Stimulated activated CD4-positive, alpha-beta T cell treated with anti-CD3 and anti-CD28 coated beads, Interleukin-1b, Interleukin-23, amount 100 ng/mL, for 24 hours (primary cell): ENCODE data around the gene TXN2.

Source experiments
- DNase-seq, 4 experiments: peaks; one replicate each; pipeline ENCODE4 v3.0.0-alpha.2; 2020; ENCODE audit warnings: low read depth in 4 of 4, low spot score in 1 of 4

The TXN2 gene

DNA sequence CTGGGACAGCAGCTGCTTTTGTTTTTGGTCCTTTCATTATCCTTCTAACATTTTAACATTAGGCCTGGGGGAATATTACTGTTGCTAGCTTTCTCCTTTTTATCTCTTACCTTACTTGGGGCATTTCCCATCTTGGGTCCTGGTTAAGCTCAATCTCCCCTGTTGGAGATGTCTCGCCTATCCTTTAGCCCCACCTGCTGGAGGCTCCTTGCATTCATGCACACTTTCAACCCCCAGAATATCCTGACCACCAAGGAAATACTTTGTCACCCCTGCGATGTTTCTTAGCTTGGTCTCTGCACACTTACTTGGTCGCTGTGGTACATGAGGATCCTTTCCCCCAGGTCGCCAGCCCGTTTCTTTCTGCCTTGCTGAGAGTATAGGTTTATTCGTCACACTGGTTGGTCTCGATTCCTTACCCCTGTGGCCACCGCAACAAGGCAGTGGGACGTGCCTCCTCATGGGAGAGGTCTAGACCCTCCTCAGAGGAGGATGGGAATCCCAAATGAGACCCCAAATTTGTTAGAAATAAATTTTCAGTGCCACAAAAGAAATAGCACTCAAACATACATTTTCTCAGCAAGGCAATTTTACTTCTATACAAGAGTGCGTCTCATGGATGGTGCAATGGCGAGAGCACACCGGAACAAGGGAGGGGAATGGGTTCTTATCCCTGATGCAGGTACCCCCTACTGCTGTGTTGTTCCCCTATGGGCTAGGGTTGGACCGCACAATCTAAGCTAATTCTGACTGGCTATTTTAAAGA is 5.4 kb upstream of the TXN2 start:
- DNase-seq, result peak; percentile 30 to 45 (median 36)

DNA sequence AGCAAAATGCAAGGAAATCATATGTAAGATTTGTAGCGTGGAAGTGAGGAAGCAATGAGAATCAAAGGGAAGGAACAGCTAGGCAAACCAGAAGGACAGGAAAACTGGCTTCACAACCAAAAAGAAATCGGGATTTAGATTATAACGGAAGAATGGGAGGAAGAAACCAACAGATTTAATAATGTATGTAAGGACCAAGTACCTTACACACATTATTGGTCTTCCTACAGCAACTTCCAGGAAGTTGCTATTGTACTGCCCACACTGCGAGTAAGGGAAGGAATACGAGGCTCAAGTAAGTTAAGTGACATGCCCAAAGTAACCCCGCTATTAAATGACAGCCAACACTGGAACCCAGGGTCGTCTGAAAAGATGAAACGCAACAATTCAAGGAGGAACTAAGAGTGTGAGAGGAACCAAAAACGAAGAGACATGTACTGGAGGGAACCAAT is 473 bp downstream of the TXN2 start:
- DNase-seq, result no peak

DNA sequence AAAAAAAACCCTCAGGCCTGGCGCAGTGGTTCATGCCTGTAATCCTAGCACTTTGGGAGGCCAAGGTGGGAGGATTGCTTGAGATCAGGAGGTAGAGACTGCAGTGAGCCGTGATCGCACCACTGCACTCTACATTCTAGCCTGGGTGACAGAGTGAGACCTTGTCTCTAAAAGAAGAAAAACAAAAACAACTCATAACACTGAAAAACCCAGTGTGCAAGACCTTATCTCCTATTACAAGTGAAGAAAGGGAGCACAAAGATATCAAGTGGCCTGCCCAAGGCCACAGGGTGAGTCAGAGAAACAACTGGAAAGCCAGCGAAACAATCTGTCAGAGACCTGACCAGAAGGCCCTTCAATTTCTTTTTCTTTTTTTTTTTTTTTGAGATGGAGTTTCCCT is 2.5 kb downstream of the TXN2 start:
- DNase-seq, result no peak

DNA sequence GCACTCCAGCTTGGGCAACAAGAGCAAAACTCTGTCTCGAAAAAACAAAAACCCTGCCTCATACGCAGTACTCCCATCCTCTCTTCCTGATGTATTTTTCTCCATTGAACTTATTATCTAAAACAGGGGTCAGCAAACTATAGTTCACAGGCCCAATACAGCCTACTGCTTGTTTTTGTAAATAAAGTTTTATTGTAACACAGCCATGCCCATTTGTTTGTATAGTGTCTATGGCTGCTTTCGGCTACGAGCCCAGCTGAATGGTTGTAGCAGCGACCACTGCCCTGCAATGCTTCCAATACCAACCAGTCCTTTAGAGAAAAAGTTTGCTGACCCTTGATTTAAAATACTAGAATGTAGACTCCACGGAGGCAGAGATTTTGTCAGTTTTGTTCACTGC is 6.1 kb downstream of the TXN2 start:
- DNase-seq, result no peak

DNA sequence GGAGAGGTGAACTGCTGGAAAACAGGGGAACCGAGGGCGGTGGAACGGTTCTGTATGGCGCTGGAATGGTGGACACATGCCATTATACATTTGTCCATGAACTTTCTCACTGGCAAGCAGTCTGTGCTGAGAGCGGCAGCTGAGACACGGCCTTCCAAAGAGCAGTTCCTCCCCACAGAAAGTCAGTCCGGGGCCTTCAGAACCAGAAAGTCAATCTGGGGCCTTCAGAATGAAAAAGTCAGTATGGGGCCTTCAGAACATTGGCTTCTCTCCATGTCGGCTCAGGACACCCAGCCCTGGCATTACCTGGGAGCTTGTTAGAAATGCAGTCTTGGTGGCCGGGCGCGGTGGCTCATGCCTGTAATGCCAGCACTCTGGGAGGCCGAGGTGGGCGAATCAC is 8.8 kb downstream of the TXN2 start:
- DNase-seq, result no peak

DNA sequence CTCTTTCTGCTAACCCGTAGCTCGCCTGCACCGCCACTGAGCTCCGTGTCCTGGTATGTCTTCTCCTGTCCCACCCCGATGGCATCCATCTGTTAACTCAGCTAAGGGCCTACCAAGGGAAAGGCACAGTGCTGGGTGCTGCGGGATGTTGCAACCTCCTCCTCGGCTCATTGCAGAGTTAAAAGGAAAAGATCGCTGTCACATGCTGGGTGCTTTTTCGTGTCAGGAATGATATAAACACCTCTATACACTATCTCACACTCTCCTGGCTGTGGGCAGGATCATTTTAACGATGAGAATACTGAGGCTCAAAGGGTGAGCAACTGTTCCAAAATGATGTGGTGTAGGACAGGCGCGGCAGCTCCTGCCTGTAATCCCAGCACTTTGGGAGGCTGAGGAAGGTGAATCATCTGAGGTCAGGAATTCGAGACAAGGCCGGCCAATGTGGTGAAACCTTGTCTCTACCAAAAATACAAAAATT is 10.1 kb downstream of the TXN2 start:
- DNase-seq, result no peak

DNA sequence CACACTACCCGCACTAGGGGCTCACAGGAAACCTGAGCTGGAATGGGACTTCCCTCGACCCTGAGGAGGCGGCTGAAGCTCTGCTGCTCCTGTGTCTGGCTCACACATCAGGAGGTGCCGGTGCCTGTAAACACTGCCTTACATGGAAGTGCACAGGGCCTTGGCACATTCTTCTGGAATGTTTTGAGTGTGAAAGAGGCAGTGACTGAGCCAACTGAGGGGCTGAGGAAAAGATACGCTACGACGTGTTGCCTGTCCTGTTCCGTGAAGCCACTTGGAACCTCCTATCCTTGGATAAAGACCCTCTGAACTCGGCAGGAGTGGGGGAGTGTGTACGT is 10.5 kb downstream of the TXN2 start:
- no peak for DNase-seq

DNA sequence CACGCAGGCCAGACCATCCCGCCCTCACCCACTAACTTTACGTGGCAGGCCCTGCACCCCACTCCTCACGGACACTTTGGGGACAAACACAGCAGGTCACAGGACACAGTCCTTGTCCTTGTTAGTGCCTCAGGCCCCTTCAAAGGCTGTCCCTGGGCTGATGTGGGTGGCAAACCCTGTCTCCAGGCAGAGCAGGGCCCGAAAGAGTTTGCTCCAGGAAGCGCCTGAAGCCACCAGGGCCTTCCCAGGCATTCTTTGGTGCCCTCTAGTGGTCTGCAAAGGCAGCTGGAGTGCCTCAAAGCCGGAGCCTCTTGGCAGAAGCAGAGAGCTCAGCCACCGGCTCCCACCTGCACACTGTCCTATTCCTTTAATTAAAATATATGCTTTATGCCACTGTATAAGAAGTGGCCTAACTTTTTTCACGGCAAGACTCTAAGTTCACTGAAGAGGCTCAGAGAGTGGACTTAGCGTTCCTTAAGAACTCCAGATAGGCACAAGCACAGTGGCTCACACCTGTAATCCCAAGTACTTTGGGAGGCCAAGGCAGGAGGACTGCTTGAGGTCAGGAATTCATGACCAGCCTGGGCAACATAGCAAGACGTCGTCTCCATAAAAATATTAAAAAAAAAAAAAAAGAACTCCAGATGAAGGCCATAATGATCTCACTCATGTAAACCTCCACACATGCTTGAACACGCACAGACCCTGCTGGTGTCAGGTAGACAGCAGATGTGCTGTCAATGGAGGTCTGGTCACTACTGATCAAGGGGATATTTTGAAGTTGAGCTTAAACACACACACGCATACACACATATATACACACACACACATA is 11.1 kb downstream of the TXN2 start:
- peak; percentile 50 to 70 (median 56) for DNase-seq

DNA sequence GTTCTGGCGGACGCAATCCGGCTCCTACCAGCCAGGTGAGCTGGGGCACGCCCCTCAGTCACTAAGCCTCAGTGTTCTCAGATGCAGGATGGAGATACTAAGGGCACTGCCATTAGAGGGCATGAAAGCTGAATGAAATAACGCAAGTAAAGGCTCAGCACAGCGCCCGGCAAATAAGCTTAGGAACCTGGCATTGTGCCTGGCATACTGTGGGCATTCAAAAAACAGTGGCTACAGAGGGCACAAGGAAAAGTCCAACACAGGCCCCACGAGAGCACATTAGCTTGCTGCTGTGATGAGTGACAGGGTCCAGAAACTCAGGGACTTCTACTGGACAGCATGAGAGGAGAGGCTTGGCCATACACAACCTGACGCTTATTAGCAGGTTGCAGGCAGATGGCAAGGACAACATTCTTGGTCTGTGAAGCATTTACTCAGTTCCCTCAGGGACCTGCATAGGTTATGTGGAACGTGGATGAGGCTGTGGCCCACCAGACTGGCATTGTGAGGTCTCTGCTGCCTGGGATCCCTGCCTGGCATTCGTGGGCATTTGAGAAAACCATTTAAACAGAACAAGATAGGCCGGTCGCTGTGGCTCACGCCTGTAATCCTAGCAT is 12.2 kb downstream of the TXN2 start:
- no peak for DNase-seq

DNA sequence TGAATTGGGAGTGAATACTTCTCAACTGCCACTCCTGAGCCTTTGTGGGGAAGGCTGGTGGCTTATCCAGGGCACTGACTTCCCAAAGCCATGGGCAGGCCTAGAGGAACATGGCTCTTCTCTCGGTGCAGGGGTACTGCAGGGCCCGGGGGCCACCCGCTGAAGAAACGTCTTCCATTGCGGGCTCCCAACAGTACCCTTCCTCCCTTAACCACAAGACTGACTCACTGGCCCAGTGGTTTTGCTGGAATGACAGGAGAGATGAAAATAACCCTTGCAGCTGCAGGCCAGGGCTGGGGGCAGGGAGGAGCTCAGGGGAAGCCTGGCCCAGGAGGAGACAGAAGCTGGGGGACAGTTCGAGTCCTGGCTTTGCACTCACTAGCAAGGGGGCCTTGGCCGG is 13.5 kb downstream of the TXN2 start:
- no peak for DNase-seq

DNA sequence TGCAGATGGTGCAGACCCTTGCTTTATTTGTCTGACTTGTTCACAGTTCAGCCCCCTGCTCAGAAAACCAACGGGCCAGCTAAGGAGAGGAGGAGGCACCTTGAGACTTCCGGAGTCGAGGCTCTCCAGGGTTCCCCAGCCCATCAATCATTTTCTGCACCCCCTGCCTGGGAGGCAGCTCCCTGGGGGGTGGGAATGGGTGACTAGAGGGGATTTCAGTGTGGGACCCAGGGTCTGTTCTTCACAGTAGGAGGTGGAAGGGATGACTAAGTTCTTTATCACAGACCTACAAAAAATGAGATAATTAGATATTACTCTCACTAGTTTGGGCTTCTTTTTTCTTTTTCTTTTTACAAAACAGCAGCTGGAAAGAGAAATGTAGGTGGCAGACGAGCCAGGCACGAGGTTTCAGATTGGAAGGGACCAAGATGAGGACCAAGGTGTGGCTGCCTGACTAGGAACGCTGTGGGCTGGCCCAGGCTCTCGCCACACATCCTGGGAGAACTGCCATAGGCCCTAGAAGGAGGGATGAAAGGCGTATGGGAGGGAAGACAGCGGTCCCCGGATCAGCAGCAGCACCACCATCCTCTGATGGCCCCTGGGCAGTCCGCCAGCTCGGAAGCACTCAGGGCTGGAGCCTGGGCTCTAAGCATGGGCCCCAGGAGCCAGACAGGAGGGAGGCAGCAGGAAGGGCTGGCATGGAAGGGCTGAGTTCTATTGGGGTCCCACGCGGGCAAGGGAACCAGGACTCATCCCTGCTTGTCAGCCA is 14.2 kb downstream of the TXN2 start:
- DNase-seq, result no peak

DNA sequence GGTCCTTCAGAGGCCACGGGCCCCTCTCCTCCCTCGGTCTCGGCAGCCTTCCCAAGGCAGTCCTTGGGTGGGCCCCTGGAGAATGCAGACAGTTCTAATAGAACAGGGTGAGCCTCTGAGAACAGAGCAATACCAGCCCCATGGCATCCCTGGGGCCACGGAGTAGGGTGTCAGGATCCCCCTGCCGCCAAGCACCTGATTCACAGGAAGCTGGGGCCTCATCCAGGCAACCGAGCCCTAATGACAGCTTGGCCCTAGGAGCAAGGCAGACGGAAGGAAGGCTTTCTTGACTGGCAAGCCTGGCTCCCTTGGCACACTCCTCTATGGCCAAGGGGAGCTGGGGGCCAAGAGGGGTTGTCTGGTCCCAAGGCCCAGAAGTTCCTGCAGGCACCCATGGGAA is 15.2 kb downstream of the TXN2 start:
- DNase-seq, result no peak

DNA sequence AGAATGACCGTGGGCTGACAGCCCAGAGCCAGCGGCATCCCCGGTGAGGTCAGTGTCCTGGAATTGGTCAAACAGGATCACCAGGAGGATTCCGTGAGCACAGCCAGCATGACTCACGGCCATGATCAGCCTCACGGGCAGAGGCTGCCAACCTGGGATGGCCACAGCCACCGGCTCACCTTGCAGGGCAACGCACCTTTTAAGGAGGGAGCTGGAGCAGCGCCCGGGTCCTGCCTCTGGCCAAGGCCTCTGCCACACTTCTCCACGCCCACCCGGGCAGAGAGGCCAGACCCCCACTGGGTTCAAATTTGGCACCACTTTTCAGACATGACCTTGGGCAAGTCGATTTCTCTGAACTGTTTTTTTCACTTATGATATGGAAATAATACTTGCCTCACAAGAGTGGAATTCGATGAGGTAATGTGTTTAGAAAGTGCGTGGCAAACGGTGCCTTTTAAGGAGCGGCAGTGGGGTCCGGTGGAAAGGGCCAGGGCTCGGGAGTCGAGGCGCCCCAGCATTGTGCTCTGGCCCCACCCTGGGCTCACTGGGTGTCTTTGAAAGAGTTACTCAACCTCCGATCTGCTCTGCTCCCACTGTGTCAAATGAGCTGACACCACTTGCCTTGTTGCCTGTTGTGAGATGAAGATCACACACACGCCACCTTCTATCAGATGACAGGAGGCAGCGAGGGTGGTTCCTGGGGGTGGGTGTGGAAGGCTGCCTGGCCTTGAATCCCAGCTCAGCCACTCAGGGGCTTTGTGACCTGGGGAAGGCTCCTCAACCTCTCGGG is 16.0 kb downstream of the TXN2 start:
- DNase-seq, result no peak

DNA sequence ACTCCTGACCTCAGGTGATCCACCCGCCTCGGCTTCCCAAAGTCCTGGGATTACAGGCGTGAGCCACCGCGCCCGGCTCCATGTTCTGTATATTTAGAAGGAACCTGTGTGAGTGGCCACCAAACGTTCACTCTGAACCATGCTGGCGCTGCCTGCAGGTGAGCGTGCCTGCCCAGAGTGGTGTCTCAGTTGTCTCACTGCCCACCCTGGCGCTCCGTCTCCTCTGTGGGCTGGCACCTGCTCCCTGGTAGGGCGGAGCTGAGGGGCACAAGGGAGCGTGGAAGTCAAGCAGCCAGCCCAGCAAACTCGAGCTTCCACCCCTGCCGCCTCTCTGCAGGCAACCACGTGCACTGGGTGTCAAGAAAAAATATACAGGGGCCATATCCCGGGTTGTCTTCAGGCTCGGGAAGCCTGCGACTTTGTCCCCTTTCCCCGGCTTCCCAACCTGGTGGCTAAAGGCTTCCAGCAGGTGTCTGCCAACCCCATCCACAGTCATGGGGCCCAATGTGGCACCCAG is 16.7 kb downstream of the TXN2 start:
- no peak for DNase-seq

DNA sequence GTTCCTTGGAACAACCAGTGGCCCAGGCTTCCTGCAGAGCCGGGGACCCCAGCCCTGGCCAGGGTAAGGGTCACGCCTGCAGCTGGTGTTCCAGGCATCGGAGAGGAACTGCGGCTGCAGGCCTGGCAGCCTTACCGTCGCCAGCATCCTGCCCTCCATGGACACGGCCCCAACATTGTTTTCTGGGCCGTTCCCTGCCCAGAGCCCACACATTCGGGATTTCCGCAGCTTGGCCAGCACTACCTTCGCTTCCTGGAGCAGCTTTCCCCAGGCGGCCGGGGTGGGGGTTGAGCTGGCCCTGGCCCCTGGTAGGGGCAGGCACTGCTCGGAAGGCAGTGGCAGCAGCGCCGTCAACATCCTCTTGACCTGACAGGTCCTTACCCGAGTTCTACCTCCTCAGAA is 17.7 kb downstream of the TXN2 start:
- DNase-seq, result no peak

DNA sequence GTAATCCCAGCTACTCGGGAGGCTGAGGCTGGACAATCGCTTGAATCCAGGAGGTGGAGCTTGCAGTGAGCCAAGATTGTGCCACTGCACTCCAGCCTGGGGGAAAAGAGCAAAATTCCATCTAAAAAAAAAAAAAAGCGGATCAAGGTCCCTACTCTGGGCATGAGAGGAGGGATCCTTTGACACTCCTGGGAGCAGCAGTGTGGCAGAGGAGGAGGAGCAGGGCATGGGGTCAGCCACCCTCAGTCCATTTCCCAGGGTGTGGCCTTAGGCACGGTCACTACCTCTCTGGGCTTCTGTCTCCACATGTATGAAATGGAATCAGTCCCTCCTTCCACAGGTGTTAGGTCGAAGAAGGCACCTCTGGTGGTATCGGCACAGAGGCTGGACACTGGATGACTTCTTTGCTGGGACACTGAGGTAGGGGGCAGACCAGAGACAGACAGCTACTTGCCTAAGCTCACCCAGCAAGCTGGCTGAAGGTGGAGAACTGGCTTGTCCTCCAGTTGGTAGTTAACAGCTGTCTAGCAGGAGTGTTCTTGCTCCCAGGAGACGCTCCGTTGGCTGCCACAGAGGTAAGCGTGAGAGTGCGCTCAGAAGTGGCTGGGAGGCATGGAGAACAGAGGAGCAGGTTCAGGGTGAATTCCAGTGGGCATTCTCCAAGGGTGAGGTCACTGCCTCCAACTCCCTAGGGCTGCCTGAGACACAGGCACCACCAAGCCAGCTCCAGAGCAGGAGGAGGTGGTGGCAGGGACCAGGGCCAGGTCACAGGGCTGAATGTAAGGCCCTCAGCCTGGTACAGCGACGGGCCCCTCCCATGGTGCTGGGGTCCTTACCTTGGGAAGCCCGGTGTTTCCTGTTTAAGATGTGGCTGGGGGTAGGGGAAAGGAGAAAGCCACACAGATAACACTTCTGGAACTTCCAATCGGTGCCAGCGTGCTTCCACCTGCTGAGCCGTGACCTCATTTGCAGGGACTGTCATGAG is 19.5 kb downstream of the TXN2 start:
- no peak for DNase-seq

DNA sequence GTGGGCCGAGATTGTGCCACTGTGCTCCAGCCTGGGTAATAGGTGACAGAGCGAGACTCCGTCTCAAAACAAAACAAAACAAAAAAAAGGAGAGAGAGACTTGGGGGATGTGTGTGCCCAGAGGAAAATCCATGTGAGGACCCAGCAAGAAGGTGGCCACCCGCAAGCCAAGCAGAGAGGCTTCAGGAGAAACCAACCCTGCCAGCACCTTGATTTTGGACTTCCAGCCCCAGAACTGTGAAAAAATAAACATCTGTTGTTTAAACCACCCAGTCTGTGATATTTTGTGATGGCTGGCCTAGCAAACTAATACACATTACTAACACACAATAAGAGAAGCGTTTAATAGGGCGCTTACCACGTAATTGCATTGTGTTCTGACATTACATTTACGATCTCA is 21.2 kb downstream of the TXN2 start:
- no peak for DNase-seq

DNA sequence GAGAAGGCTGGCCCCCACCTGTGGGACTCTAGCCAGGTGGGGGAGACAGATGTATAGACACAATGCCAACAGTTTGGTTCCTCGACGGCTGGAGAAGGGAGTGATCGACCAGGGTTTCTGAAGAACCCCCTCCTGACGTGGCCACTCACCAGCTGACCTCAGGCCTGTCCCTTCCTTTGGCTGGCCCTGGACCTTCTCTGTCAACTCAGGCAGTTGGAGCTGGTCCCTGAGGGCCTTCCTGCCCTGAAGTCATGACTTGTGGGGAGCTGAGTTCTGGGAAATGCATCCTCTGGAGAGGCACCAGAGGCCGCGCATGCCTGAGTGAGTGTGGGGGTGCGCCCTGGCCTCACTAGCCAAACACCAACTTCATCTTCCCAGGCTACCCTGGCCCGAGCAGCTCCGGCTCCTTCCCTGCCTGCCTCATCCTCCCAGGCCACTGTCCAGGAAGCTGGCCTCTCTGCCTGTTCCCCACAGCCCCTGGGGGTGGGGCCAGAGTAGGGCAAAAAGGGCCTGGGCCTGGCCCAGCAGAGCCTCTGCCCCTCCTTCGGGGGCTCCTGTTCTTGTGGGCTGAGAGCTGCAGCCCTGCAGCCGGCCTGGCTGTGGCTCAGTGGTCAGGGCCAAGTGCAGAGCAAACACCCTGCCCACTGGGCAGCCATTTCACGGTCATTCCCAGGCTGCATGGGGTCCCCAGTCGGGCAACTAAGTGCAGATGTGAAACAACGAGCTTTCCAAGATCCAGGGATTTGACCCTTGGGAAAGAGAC is 23.6 kb downstream of the TXN2 start:
- no peak for DNase-seq
